DMS114 treated with DMSO at 0.1 percent for 48 hours (cell line): Measurements from ENCODE around the gene ABCD1.
"Not testable (repeated sequence)": the region's sequence is repeated elsewhere in the genome, so short reads cannot be mapped to it uniquely, and the experiment has no call there.

Source experiments
- DNase-seq: peaks from one replicate; lab custom pipeline; 2025; ENCODE audit not compliant: unreplicated experiment; lab: John Stamatoyannopoulos, UW

The ABCD1 gene

GRCh38 chrX:153693216-153694086 lies 31.2 kb upstream of the ABCD1 start:
- DNase-seq, result no peak

- DNase-seq, result not testable (repeated sequence)
These were observed 30.4 kb upstream of the ABCD1 start for GRCh38 chrX:153694256-153694655.

GRCh38 chrX:153694687-153695270 lies 29.9 kb upstream of the ABCD1 start:
- no peak for DNase-seq

GRCh38 chrX:153696100-153696499 lies 28.6 kb upstream of the ABCD1 start:
- no peak for DNase-seq

- not testable (repeated sequence) for DNase-seq
These were observed 28.1 kb upstream of the ABCD1 start for GRCh38 chrX:153696538-153696937.

GRCh38 chrX:153696986-153697722 lies 27.5 kb upstream of the ABCD1 start:
- DNase-seq, result not testable (repeated sequence)

- no peak for DNase-seq
These were observed 26.5 kb upstream of the ABCD1 start for GRCh38 chrX:153697924-153698865.

- not testable (repeated sequence) for DNase-seq
These were observed 25.4 kb upstream of the ABCD1 start for GRCh38 chrX:153699210-153699783.

- not testable (repeated sequence) for DNase-seq
These were observed 24.8 kb upstream of the ABCD1 start for GRCh38 chrX:153699784-153700371.

- DNase-seq, result no peak
These were observed 24.2 kb upstream of the ABCD1 start for GRCh38 chrX:153700376-153700945.

GRCh38 chrX:153700967-153701366 lies 23.7 kb upstream of the ABCD1 start:
- no peak for DNase-seq

GRCh38 chrX:153701706-153702105 lies 22.9 kb upstream of the ABCD1 start:
- no peak for DNase-seq

GRCh38 chrX:153702336-153703035 lies 22.2 kb upstream of the ABCD1 start:
- DNase-seq, result no peak

- DNase-seq, result no peak
These were observed 21.7 kb upstream of the ABCD1 start for GRCh38 chrX:153703036-153703370.

- DNase-seq, result no peak
These were observed 20.6 kb upstream of the ABCD1 start for GRCh38 chrX:153704021-153704526.

- DNase-seq, result not testable (repeated sequence)
These were observed 19.8 kb upstream of the ABCD1 start for GRCh38 chrX:153704631-153705402.

GRCh38 chrX:153705403-153706060 lies 19.1 kb upstream of the ABCD1 start:
- DNase-seq, result not testable (repeated sequence)

GRCh38 chrX:153706799-153707198 lies 17.9 kb upstream of the ABCD1 start:
- DNase-seq, result no peak
